NCI-H2081 treated with DMSO at 0.1 percent for 48 hours (cell line): ENCODE data around the gene ZNF641.
"Not testable (repeated sequence)": the region's sequence is repeated elsewhere in the genome, so short reads cannot be mapped to it uniquely, and the experiment has no call there.

Source experiments
- DNase-seq: peaks from one replicate; lab custom pipeline; 2025; lab: John Stamatoyannopoulos, UW

ZNF641 gene

DNA sequence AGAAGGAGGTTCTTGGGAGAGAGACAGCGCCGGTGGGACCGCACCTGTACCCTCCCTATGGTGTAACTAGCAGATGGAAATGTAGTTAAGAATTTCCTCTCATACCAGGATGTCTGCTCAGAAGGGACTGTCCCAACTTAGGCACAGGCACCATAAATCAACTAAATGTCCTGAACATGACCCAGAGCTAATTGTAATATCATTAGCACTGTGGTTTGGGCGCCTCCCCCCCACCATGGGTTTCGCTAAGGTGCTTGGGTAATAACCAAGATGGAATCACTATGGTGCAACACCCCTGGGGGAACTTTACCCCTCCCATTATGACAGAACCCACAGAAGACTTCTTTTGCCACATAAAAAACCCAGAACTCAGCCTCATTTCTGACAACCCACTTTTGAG is 15.9 kb downstream of the ZNF641 start:
- no peak for DNase-seq

GRCh38 chr12:48333680-48334079 is 17.0 kb downstream of the ZNF641 start:
- DNase-seq = not testable (repeated sequence)

DNA sequence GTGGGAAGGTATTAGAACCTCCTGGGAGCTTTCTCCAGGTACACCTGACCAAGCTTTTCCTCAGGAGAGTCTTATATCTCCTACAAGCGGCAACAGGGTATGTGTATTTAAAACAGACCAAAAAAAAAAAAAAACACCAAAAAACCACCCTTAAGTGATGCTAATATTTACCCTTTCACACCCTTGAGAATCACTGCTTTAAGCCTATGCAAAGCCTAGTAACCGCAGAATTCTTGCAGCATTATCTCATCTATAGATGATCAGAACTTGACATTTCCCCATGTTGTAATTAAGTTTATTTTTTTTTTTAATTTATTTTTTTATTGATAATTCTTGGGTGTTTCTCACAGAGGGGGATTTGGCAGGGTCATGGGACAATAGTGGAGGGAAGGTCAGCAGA is 19.3 kb downstream of the ZNF641 start:
- DNase-seq = no peak

DNA sequence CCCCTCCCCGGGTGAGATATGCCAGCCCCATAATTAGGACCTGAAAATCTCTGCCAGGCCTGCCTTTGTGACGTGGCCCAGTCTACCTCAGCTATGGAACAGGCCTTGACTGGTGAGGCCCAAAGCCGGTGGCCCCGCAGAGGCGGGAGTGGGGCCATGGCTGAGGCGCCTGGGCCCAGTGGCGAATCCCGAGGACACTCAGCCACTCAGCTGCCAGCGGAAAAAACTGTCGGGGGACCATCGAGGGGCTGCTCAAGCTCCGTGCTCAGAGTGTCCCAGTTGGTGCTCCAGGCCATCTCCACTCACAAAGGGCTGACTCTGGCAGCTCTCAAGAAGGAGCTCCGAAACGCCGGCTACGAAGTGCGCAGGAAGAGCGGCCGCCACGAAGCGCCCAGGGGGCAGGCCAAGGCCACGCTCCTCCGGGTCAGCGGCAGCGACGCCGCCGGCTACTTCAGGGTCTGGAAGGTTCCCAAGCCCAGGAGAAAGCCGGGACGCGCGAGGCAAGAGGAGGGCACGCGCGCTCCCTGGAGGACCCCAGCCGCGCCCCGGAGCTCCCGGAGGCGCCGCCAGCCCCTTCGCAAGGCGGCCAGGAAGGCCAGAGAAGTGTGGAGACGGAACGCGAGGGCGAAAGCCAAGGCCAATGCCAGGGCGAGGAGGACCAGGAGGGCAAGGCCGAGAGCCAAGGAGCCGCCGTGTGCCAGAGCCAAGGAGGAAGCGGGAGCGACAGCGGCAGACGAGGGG is 21.4 kb downstream of the ZNF641 start:
- DNase-seq = no peak

DNA sequence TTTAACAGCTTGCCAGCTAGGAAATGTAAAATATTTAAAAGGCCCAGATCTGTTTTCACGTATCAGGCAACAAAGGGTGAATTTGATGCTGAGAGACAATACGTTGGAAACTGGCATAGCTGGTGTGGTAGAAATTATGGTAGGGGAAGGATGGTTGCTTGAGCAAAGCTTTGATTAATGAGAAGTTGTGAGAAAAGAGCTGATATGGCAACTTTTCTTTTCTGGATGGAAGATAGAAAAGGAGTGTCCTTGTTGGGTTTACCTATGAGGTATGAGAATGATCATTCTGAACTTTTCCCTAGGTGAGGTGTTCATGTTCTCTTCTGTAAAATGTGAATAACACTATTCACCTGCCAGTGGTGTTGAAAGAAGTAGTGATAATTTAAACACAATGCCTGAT is 34.2 kb downstream of the ZNF641 start:
- no peak for DNase-seq

GRCh38 chr12:48311313-48311712 is 39.4 kb downstream of the ZNF641 start:
- no peak for DNase-seq

DNA sequence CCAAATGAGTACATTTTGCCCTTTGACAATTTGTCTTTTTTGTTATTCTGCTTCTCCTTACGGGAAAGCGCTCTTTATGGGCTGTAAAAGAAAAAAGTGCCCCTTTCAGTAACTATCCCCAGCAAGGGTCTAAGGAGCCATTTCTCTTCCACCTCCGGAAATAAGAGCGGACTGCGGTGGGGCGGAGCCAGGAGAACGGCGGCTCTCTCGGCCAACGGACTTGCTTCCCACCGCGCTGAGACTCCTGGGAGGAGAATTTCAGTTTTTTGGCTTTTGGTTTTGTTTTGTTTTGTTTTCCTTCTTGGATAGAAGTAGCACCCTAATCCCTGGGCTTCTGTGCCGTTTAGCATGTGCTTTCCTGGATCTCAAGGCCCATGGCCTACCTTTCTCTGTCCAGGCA is 43.5 kb downstream of the ZNF641 start:
- DNase-seq = no peak

DNA sequence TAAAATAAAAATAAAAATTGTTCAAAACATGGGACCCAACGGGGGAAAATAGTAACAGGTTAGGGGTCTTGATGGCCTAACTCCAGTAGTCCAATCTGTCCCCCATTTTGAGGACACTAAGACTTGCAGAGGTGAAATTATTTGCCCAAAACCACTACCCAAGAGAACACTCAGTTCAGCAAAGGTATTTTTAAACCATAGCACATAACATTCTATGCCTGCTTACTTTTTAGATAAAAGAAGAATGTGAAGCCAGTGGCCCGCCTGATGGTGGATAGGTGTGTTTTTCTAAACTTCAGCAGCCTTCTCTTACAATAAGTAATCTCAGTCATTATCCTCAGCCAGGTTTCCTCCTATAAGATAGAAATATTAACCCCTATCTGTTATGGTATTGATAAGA is 45.5 kb downstream of the ZNF641 start:
- no peak for DNase-seq

- DNase-seq = no peak
These were observed 48.4 kb downstream of the ZNF641 start for GRCh38 chr12:48302161-48302911.

DNA sequence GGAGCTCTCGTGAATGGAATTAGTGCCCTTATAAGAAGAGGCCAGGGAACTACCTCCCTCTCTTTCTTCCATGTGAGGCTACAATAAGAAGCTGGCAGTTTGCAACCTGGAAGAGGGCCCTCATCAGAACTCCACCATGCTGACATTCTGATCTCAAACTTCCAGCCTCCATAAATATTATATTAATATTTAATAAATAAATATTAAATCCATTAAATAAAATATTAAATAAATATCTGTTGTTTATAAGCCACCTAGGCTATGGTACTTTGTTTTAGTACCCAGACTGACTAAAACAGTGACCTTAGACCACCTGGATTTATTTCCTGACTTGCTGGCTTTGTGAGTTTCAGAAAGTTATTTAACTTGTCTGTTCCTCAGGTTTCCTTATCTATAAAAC is 49.9 kb downstream of the ZNF641 start:
- DNase-seq = no peak

DNA sequence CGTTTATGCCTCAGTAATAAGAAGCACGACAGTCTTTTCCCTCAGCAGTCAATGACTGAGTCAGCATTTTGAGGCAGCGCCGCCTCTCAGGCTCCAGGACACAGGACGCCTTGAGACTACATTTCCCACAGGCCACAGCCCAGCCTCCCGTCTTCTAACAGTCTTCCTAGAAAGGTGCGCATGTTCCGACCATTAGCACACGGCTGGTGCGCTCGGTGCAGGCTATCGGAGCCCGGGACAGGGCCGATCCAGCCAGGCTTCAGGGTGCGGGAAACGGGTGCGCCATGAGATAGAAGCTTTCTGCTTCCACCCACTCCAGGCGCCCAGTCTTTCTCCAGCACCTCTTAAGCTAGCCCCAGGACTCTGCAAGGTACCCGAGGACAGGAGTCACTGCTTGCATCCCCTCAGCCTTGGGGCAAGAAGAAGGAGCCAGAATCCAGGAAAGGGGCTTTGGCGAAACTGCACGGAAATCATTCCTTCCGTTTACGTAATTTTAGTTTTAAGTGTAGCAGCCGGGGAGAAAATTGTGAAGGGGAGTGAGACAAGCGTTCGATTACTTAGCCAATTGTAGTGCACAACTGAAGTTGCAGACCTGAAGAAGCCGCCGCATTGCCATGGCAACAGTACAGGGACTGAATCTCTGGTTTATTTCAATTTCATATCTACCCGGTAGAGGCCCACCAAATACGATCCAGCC is 54.0 kb downstream of the ZNF641 start:
- no peak for DNase-seq

DNA sequence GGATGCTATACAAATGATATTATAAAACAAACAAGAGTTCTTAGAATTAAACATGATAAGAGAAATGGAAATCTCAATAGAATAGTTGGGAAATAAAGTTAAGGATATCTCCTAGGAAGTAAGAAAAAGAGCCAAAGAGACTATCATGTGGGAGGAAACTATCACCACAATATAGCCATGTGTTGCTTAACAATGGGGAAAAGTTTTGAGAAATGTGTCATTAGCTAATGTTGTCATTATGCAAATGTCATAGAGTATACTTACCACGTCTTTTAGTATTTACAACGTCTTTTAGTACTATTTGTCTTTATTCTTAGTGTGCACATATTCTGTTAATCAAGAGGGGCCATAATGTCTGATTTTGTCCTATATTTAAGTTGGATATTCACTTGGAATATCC is 58.7 kb downstream of the ZNF641 start:
- DNase-seq = no peak

- DNase-seq = no peak
These were observed 59.2 kb downstream of the ZNF641 start for GRCh38 chr12:48291511-48291910.

- no peak for DNase-seq
These were observed 62.1 kb downstream of the ZNF641 start for GRCh38 chr12:48288387-48289268.
